Stimulated activated CD4-positive, alpha-beta T cell treated with anti-CD3 and anti-CD28 coated beads, Interleukin-12 subunit alpha, Interleukin-12 subunit beta, amount 100 ng/mL, for 24 hours (primary cell): ENCODE data around the gene BNIP5.

Source experiments
- DNase-seq, 2 experiments: peaks; one replicate each; pipeline ENCODE4 v3.0.0-alpha.2; 2020; ENCODE audit warnings: low read depth in 2 of 2

Gene BNIP5

GRCh38 chr6:36292170-36292569 is 44.5 kb downstream of the BNIP5 start:
- no peak for DNase-seq

DNA sequence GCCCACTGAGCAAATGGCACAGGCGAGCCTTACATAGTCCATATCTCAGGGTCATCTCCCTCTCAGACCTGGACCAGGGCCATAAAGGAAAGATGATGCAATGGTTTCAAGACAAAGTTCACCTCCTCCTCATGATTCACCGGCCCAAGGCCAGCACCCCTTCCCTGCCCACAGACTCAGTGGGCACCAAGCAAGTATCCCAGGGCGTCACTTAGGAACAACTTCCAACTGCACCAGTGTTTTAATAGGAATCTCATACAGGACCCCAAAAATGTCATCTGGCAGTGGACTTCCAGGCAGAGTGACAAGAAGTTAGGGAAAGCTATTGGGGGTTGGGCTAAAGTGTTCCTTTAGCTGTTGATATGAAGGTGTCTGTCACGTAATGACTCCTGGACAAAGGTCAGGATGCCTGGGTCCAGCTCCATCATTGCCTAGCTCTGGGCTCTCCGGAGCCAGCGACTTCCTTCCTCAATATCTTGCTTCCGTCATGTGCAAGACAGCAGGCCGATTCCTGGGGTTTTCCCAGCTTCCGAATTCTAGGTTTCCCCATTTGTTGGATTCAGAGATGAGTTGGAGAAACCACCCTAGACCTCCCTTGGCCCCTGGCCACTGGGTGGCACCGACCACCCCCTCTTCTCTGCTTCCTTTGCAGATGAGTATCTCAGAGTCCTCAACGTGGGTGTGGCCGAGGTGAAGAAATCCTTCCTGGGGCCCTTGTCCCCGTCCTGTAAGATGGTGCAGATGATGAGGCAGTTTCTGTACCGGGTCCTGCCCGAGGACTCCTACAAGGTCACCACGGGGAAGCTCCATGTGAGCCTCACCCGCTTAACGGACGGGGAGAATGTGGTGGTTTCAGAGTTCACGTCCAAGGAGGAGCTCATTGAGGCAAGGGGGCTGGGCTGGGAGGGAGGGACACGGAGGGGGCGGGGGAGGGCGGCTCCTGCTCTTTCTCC is 45.7 kb downstream of the BNIP5 start:
- no peak for DNase-seq

DNA sequence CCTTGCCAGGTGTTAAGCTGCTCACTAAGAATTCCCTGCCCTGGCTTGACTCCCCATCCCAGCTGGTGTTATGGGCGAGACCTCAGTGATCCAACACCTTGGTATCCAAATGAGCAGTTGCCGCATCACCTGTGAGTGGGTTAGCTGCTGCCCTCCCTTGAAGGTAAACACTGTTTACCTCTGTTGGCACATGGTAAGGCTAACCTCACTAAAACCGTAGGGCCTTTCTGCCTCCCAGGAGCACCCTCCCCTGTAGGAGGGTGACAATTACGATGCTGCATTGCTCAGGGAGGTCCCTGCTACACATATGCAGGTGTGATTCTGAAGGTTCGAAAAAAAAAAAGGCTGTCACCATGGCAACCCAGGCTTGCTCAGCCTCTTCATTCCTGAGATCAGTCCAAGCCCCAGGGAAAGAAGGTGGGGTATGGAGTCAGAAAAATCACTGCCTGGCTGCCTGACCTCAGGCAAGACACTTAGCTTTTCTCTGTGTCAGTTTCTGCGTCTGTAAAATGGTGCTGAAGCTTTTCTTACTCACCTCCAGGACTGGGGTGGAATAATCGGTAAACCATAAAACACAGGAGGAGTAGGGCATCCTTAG is 47.3 kb downstream of the BNIP5 start:
- no peak for DNase-seq

DNA sequence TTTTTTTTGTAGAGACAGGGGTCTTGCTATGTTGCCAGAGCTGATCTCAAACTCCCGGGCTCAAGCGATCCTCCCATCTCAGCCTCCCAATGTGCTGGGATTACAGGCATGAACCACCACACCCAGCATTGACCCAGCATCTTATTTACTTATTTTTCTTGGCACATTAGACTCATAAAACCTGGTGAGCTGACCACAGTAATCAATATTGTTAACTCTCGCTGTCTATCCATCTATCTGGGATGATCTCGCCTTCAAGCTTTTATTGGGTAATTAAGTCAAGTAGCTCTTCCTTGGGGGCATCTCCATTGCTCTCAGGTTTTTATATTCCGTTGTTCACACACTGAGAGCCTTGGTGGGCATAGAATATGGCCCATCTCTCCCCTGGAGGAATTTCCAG is 49.8 kb downstream of the BNIP5 start:
- DNase-seq, result no peak

DNA sequence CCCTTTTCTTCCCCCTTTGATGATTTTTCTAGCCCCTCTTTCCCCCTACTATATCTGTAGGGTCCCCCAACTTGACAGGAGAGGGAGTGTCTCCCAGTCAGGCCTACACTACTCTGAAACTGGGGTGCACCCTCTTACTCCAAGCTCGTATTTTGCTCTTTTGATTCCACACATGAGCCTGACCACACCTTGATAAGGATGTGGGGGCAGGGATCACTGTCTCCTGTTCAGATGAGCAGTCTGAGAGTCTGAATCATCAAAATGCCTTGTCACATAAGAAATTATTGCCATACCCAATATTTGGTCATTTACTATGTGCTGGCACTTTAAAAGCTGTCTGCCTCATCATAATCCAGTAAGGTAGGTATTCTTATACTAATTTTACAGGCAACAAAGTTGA is 50.9 kb downstream of the BNIP5 start:
- DNase-seq, result no peak

DNA sequence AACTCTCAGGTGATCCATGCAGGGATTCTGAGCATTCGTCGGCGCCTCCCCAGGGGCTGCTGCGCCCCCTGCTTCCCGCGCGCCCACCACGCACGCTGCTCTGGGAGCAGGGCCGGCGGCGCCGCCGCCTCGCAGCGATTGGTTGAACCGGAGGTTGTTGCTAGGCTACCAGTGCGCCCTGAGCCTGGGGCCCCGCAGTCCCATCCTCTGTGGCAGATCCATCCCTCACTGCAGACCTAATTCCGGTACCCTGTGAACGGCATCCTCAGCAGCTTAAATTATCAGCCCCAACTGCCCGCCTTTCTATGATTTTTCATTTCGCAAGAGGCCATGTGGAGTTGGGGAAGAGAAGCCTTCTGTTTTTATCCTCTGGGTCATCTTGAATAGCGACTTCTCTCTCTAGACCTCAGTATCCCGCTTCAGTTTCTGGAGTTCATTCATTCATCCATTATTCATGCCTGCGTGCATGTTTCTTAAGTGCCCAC is 51.5 kb downstream of the BNIP5 start:
- DNase-seq, result no peak

DNA sequence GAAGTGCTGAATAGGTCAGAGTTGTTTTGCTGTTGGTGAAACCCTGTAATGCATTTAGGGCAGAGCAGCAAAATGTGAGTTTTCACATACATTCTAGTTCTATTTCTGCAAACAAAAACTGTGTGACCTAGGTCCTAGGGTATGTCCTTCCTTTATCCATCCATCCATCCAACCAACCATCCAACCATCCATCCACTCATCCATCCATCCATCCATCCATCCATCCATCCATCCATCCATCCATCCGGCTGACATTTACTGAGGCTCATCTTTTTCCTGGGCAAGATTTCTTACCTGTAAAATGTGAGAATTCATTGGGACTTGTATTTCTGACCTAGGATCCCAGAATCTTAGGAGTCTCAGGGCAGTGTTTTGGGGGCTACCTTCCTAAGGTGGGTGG is 52.3 kb downstream of the BNIP5 start:
- no peak for DNase-seq

DNA sequence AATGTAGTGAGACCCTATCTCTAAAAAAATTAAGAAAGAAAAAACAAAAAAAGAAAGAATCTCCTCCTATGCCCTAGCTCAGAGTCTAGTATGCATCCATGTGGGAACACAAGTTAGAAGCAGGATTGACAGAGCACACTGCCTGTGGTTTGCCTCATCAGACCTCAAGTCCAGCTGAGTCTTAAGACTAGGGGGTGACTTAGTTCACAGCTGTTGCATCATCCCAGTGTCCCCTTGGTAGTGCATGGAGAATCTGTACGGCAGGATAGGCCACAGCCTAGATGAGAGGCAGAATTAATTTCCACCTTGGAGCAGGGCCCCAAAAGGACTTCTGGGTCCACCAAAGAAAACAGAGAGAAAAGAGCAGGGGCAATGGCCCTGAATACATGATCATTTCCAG is 53.1 kb downstream of the BNIP5 start:
- DNase-seq, result no peak

- no peak for DNase-seq
Measured at GRCh38 chr6:36280983-36281382, 55.7 kb downstream of the BNIP5 start.

DNA sequence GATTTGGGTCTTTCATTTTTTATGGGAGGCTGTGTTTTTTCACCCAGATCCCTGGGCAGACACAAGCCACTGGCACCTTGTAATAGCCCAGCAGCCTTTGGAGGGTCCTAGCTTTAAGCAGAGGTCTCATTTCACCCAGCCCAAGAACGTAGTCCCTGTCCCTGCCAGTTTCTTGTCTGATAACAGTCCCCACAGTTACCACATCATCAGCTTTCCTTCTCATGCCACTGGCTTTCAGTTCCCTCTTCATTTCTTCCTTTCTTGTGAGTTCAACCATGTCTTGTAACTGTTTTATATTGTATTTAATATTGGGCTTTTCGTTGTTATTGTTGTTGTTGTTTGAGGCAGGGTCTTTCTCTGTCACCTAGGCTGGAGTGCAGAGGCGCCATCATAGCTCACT is 56.2 kb downstream of the BNIP5 start:
- no peak for DNase-seq

DNA sequence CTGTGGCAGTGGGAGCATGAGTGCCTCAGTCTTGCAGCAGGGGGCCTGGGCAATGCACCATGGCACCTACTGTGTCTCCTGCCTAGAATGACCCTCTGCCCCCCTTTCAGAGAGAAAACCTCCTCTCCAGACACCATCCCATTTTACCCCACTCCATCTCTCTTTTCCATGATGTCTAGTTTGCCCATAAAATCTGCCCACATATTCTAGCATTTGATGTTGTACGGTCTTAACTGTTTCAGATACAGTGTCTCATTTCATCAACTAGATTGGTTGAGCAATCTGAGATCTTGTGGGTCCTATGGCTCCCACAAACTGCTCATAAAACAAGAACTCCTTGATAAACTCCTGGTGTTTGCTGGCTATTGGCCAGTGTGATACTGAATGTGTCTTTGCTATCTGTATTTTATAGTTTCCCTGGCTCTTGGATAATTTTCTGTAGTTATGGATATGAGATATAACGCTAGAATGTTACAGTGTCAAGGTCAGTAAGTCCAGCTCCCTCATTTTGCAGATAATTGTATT is 58.7 kb downstream of the BNIP5 start:
- DNase-seq, result no peak

DNA sequence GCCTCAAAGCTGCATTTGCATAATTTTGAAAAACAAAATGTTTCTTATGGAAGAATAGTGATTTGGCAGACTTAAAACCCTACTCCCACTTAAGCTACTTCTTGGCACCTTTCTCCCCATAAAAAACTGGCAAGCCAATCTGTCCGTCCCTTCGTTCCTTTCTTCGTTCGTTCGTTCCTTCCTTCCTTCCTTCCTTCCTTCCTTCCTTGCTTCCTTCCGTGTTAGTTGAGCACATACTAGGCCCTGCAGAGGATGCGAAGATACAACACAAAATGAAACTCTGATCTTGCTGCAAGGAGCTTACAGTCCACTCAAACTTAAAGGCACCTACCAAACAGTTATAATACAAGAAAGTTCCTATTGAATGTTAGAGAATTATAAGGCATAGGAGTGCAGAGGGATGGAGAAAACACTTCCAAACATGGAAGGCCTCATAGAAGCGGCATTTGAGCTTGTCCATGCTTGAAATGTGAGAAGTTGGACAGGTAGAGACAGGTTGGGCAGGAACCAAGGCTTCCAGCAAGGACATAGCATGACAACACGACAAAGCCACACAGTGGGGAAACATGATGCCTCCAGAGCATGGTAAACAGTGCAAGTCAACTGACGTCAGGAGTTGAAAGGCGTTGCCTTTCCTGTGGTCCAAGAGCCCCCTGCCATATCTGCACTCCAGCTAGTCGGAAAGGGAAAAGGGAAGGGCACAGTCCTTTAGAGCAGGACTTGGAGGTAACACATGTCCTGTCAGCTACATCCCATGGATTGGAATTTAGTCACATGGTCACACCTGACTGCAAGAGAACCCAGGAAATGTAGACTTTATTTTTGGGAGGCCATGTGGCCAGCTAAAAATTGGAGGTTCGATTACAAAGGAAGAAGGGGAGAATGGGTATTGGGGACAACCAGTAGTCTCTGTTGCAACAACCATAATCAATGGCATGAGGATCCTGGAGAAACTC is 59.8 kb downstream of the BNIP5 start:
- DNase-seq, result no peak

- no peak for DNase-seq
Measured at GRCh38 chr6:36273802-36274514, 62.7 kb downstream of the BNIP5 start.

- no peak for DNase-seq
Measured at GRCh38 chr6:36273067-36273466, 63.6 kb downstream of the BNIP5 start.

DNA sequence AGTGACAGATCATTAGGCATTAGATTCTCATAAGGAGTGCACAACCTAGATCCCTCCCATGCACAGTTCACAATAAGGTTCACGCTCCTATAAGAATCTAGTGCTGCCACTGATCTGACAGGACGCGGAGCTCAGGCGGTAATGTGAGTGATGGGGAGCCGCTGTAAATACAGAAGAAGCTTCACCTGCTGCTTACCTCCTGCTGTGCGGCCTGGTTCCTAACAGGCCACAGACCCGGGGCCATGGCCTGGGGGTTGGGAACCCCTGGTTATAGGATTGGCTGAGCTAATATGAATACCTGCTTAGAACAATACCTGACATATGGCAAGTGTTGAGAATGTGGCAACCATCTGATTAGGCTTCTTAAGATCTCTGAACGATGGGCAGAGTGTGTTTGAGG is 64.5 kb downstream of the BNIP5 start:
- DNase-seq, result no peak

DNA sequence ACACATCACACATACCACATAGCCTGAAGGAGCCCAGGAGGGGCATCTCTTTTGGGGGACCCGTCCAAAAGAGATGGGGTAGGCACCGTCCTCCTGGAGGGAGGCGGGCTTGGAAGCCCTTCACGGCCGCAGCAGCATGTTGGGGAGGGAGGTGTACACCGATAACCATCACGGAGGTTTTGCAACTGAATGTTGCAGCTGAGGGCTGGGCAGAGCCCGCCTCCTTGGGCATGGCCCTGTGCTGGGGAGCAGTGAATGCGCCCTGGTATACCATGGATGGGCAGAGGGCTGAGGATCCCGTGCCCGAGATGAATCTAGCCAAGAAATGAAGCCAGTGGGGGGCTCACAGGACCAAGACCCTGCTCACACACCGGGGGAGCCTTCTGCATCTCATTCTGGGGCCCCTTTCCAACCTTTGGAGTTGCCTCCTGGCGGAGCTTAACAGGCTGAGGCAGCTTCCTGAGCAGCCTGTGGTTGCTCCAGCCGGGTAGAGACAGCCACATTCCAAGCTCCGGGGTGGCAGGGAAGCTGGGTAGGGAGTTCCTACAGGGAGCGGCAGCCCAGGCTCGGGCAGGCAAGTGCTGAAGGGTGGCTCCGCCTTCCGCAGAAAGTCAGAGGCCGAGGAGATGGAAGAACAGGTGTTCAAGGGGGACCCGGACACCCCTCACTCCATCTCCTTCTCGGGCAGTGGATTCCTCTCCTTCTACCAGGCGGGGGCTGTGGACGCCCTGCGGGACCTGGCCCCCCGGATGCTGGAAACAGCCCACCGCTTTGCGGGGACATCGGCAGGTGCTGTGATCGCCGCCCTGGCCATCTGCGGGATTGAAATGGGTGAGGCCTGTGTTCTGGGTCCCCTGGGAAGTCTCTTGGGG is 66.6 kb downstream of the BNIP5 start, which contains the start of gene PNPLA1:
TSS of gene PNPLA1 (plus strand) at position 227 of the 872 bp plus-strand sequence. CDS start at position 627, 400 bp downstream.
- no peak for DNase-seq

DNA sequence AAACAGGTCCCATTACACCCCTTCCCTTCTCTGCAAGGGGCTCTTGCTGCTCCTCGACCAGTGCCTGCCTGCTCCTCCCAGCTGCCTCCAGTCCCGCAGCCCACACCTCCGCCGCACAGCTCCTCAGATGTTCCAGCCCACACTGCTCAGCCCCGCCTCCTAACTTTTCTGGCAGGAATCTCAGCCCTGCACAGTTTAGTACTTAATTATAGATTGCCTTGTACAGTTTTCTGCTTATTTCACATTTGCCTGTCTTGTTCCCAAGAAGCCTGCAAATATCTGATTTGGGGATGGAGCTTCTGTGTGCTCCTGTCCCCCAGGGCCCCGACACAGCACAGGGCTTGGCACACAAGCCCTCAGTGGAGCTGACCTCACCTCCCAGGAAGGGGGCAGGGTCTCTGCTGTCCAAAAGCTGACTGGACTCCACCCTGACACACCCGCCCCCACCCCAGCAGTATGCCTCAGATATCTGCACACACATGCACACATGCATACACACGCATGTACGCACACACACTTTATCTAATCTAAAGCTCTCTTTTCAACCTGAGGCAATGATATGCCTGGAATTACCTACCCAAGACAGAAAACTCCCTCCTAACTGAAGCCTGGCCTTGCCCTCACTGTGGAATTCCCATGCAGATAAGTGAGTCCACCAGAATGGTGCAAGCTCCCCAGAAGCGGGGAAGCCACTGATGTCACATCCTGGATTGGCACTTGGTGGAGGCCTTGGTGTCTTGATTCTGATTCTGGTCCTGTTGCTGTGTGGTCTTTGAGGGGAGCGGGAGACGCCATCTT is 68.0 kb downstream of the BNIP5 start:
- no peak for DNase-seq

DNA sequence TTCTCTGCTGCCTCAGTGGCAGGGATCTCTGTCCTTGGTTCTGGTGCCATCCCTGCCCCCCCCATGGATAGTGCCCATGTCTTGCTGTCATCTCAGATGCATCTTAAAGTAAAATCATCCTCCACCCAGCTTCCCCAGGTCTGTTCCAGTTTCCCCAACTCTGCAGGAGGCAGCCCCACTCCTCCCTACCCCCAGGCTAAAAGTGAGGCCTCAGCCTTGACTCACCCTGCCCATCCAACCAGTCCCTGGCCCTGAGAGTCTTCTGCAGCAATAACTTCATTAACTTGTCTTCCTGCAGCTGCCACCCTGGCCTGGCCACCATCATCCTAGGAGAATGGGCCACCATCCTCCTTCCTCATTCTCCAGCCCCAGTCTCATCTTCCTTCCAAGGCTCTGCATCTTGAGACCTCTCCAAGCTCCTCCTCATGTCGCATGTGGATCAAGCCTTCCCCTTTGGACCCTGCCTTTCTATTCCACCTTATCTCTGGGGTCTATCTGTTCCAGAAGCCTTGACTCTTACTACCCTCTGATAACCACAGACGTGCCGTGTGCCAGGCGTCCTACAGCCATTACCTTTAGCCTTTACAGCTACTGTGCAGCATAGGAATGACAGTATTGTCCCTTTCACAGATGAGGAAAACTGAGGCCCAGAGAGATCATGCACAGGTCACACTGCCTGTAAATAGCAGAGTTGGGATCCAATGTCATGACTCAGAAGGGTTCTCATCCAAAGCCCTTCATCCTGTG is 68.8 kb downstream of the BNIP5 start:
- no peak for DNase-seq
